ENCODE measurements around the gene TAF4. TPM values are rescaled to one million over a fixed set of nuclear protein-coding genes. Genes with fewer than 3 reads are reported as not detected.
"Not testable (repeated sequence)": the region's sequence is repeated elsewhere in the genome, so short reads cannot be mapped to it uniquely, and the experiment has no call there.

The TAF4 gene
- total RNA-seq, 1 donor from 2014 or later, result 26.0 TPM

GRCh38 chr20:61963885-61964674 is 101.6 kb downstream of the TAF4 start:
- no peak for DNase-seq (ENCODE audit: low spot score)

- no peak for DNase-seq (ENCODE audit: low spot score)
These were observed 102.5 kb downstream of the TAF4 start for GRCh38 chr20:61963149-61963548.

GRCh38 chr20:61960836-61961235 is 104.8 kb downstream of the TAF4 start:
- no peak for DNase-seq (ENCODE audit: low spot score)

- DNase-seq (ENCODE audit: low spot score), result no peak
These were observed 106.6 kb downstream of the TAF4 start for GRCh38 chr20:61958773-61959700.

GRCh38 chr20:61957961-61958715 is 107.5 kb downstream of the TAF4 start:
- DNase-seq (ENCODE audit: low spot score), result no peak

- no peak for DNase-seq (ENCODE audit: low spot score)
These were observed 109.0 kb downstream of the TAF4 start for GRCh38 chr20:61956396-61957342.

- no peak for DNase-seq (ENCODE audit: low spot score)
These were observed 109.8 kb downstream of the TAF4 start for GRCh38 chr20:61955668-61956395.

- no peak for DNase-seq (ENCODE audit: low spot score)
These were observed 111.2 kb downstream of the TAF4 start for GRCh38 chr20:61954276-61955021.

GRCh38 chr20:61953037-61954021 is 112.4 kb downstream of the TAF4 start:
- no peak for DNase-seq (ENCODE audit: low spot score)

GRCh38 chr20:61951695-61952533 is 113.8 kb downstream of the TAF4 start:
- no peak for DNase-seq (ENCODE audit: low spot score)

- no peak for DNase-seq (ENCODE audit: low spot score)
These were observed 115.0 kb downstream of the TAF4 start for GRCh38 chr20:61950641-61951071.

GRCh38 chr20:61949714-61950640 is 115.7 kb downstream of the TAF4 start:
- no peak for DNase-seq (ENCODE audit: low spot score)

GRCh38 chr20:61949363-61949713 is 116.3 kb downstream of the TAF4 start:
- no peak for DNase-seq (ENCODE audit: low spot score)

- no peak for DNase-seq (ENCODE audit: low spot score)
These were observed 116.9 kb downstream of the TAF4 start for GRCh38 chr20:61948586-61949362.

GRCh38 chr20:61948056-61948455 is 117.6 kb downstream of the TAF4 start:
- DNase-seq (ENCODE audit: low spot score), result not testable (repeated sequence)
